A673 (cell line): Measurements from ENCODE around the gene MGP. TPM values are rescaled to one million over a fixed set of nuclear protein-coding genes. Genes with fewer than 3 reads are reported as not detected.

Experiments
- BruUV-seq: library from RNA; stranded (reverse); fragments of 400-500 nt; replicated peaks from 2 replicates; lab custom pipeline; 2021; lab: Mats Ljungman, UMichigan
- CTCF ChIA-PET: fragments of 300-600 bp; sonication (Branson Sonifier 250); formaldehyde crosslinking; loops from one replicate; lab custom pipeline; 2022; ENCODE audit warnings: antibody characterized with exemption; lab: Charles Lee
- POLR2A ChIA-PET: fragments of 300-600 bp; sonication (Branson Sonifier 250); formaldehyde crosslinking; loops from one replicate; lab custom pipeline; 2022; ENCODE audit warnings: antibody characterized with exemption; ENCODE audit not compliant: low non-redundant PET; lab: Charles Lee
- DNase-seq: peaks from one replicate; pipeline ENCODE4 v3.0.0-alpha.2; 2015; ENCODE audit warnings: low spot score
- H3K27ac ChIP-seq: fragments of 200-600 bp; sonication (generic); 2 replicates; pipeline ENCODE4 v1.5.1; 2016; ENCODE audit warnings: mixed run types, low read depth, mild to moderate bottlenecking, mixed read lengths, antibody characterized with exemption, low read length; ENCODE audit not compliant: poor library complexity, severe bottlenecking
- H3K27me3 ChIP-seq: fragments of 200-600 bp; sonication (generic); replicated peaks from 2 replicates; pipeline ENCODE4 v1.6.1; 2017; ENCODE audit warnings: mixed run types, low read depth, mild to moderate bottlenecking, mixed read lengths, antibody characterized with exemption, low read length; ENCODE audit not compliant: insufficient read depth, poor library complexity
- H3K36me3 ChIP-seq: fragments of 200-600 bp; sonication (generic); 2 replicates; pipeline ENCODE4 v1.6.1; 2016; ENCODE audit warnings: mixed run types, mild to moderate bottlenecking, mixed read lengths, antibody characterized with exemption, low read length; ENCODE audit not compliant: insufficient read depth, poor library complexity, severe bottlenecking
- H3K4me1 ChIP-seq: fragments of 200-600 bp; sonication (generic); 2 replicates; pipeline ENCODE4 v1.6.1; 2017; ENCODE audit warnings: mixed run types, mild to moderate bottlenecking, mixed read lengths, antibody characterized with exemption, low read length; ENCODE audit not compliant: insufficient read depth, poor library complexity, severe bottlenecking
- H3K4me3 ChIP-seq: fragments of 200-600 bp; sonication (generic); 2 replicates; pipeline ENCODE4 v1.5.1; 2016; ENCODE audit warnings: low read depth, mixed run types, mild to moderate bottlenecking, mixed read lengths, low read length; ENCODE audit not compliant: poor library complexity, severe bottlenecking
- H3K9me3 ChIP-seq: fragments of 200-600 bp; sonication (generic); 2 replicates; pipeline ENCODE4 v1.6.1; 2016; ENCODE audit warnings: mixed run types, low read depth, mild to moderate bottlenecking, mixed read lengths, antibody characterized with exemption, low read length; ENCODE audit not compliant: poor library complexity, severe bottlenecking
- CTCF ChIP-seq: fragments of 300-800, 200-600 bp; sonication (generic); conservative IDR thresholded peaks from 2 replicates; pipeline ENCODE4 v1.5.1; 2017; ENCODE audit warnings: low read depth, mild to moderate bottlenecking, antibody characterized with exemption, low read length, moderate library complexity, mixed read lengths
- EZH2 ChIP-seq: fragments of 200-600 bp; sonication (generic); IDR thresholded peaks from 2 replicates; pipeline ENCODE4 v1.6.1; 2017; ENCODE audit warnings: borderline replicate concordance, low read depth, mild to moderate bottlenecking, mixed read lengths, antibody characterized with exemption, low read length; ENCODE audit not compliant: poor library complexity, severe bottlenecking
- intact Hi-C: fragments of 100-400 bp; cut with micrococcal nuclease; formaldehyde crosslinking; loops from one replicate; pipeline ENCODE4 v1.10.0; 2022; ENCODE audit not compliant: unreplicated experiment
- total RNA-seq: library from RNA; stranded (reverse); gene quantifications from 2 replicates; pipeline ENCODE4 v1.2.3, GENCODE V29; 2021

The MGP gene
- total RNA-seq, 1 experiment from 2014 or later = not detected

- Histone ChIP-seq H3K4me1 (peaks cover 19% of the 10 kb centered on the region), H3K27me3 (no peaks in the 10 kb centered on the region), H3K9me3 (no peaks in the 10 kb centered on the region), H3K27ac (no peak overlapping the region), H3K36me3 (no peaks in the 10 kb centered on the region), H3K4me3 (peak overlapping the region; percentile 8)
- BruUV-seq = no TSS peak
- POLR2A ChIA-PET = interaction anchor here (0.8 kb wide), 1 partner anchor 113 kb away, joined by 3 read pairs; a partner anchor contains a TSS
- CTCF ChIA-PET = no interaction called here
- TF ChIP-seq CTCF = no peak
- TF ChIP-seq EZH2 = no peak
- peak; percentile 80 for DNase-seq
- intact Hi-C loops = no loop called here
Observed at GRCh38 chr12:14884458-14884878, 1.2 kb downstream of the MGP start.

GRCh38 chr12:14883686-14884085 lies 2.0 kb downstream of the MGP start:
- Histone ChIP-seq H3K27me3 (no peaks in the 10 kb centered on the region), H3K36me3 (no peaks in the 10 kb centered on the region), H3K9me3 (no peaks in the 10 kb centered on the region), H3K27ac (no peak overlapping the region), H3K4me1 (peaks cover 19% of the 10 kb centered on the region), H3K4me3 (no peak overlapping the region)
- intact Hi-C loops = no loop called here
- ChIA-PET CTCF (no interaction called here), POLR2A (no interaction called here)
- TF ChIP-seq EZH2 (no peak), CTCF (no peak)
- no peak for DNase-seq
- BruUV-seq = no TSS peak

GRCh38 chr12:14880890-14881453 lies 4.7 kb downstream of the MGP start:
- Histone ChIP-seq H3K4me3 (no peak overlapping the region), H3K9me3 (no peaks in the 10 kb centered on the region), H3K4me1 (peaks cover 19% of the 10 kb centered on the region), H3K36me3 (no peaks in the 10 kb centered on the region), H3K27ac (no peak overlapping the region), H3K27me3 (no peaks in the 10 kb centered on the region)
- intact Hi-C loops = no loop called here
- POLR2A ChIA-PET = no interaction called here
- CTCF ChIA-PET = no interaction called here
- peak; percentile 24 for DNase-seq
- no TSS peak for BruUV-seq
- TF ChIP-seq EZH2 (no peak), CTCF (no peak)
